NCI-H1092 (cell line): ENCODE results near the gene STPG4.
"Not testable (repeated sequence)": the region's sequence is repeated elsewhere in the genome, so short reads cannot be mapped to it uniquely, and the experiment has no call there.

Source experiments
- DNase-seq: peaks from one replicate; lab custom pipeline; 2025; lab: John Stamatoyannopoulos, UW

The STPG4 gene

GRCh38 chr2:47155091-47155876 is at the start of gene STPG4:
TSS of gene STPG4 (minus strand) at chr2:47155308. CDS start at chr2:47155251, 57 bp downstream.
- DNase-seq, result no peak

GRCh38 chr2:47204691-47205090 is 49.6 kb upstream of the STPG4 start:
- no peak for DNase-seq

- DNase-seq, result no peak
These were observed 48.9 kb upstream of the STPG4 start for GRCh38 chr2:47203995-47204394.

GRCh38 chr2:47201224-47201623 is 46.1 kb upstream of the STPG4 start:
- DNase-seq, result no peak

GRCh38 chr2:47198985-47199451 is 43.9 kb upstream of the STPG4 start:
- DNase-seq, result no peak

- DNase-seq, result no peak
These were observed 41.4 kb upstream of the STPG4 start for GRCh38 chr2:47196499-47196898.

GRCh38 chr2:47196046-47196445 is 40.9 kb upstream of the STPG4 start:
- no peak for DNase-seq

GRCh38 chr2:47195148-47195547 is 40.0 kb upstream of the STPG4 start:
- DNase-seq, result no peak

- DNase-seq, result no peak
These were observed 39.3 kb upstream of the STPG4 start for GRCh38 chr2:47194410-47194809.

GRCh38 chr2:47193607-47194006 is 38.5 kb upstream of the STPG4 start:
- no peak for DNase-seq

GRCh38 chr2:47190188-47190881 is 35.2 kb upstream of the STPG4 start:
- no peak for DNase-seq

GRCh38 chr2:47189635-47190034 is 34.5 kb upstream of the STPG4 start:
- no peak for DNase-seq

GRCh38 chr2:47187069-47187468 is 32.0 kb upstream of the STPG4 start:
- DNase-seq, result no peak

- no peak for DNase-seq
These were observed 31.2 kb upstream of the STPG4 start for GRCh38 chr2:47186351-47186750.

GRCh38 chr2:47185098-47185497 is 30.0 kb upstream of the STPG4 start:
- DNase-seq, result not testable (repeated sequence)

- DNase-seq, result no peak
These were observed 26.1 kb upstream of the STPG4 start for GRCh38 chr2:47181176-47181575.

- no peak for DNase-seq
These were observed 25.4 kb upstream of the STPG4 start for GRCh38 chr2:47180531-47180930.

- no peak for DNase-seq
These were observed 24.3 kb upstream of the STPG4 start for GRCh38 chr2:47179388-47179787.

- DNase-seq, result no peak
These were observed 23.2 kb upstream of the STPG4 start for GRCh38 chr2:47178341-47178740.

GRCh38 chr2:47177043-47177565 is 22.0 kb upstream of the STPG4 start:
- DNase-seq, result no peak

GRCh38 chr2:47174733-47175361 is 19.7 kb upstream of the STPG4 start:
- DNase-seq, result no peak

GRCh38 chr2:47173986-47174732 is 19.1 kb upstream of the STPG4 start:
- DNase-seq, result no peak
